ENCODE measurements around the gene TAS1R1. TPM values are rescaled to one million over a fixed set of nuclear protein-coding genes. Genes with fewer than 3 reads are reported as not detected.
A peak's percentile ranks its signal among the peaks of the same experiment; 100 is the strongest.

Gene TAS1R1
- total RNA-seq, 1 donor from 2014 or later, result not detected

DNA sequence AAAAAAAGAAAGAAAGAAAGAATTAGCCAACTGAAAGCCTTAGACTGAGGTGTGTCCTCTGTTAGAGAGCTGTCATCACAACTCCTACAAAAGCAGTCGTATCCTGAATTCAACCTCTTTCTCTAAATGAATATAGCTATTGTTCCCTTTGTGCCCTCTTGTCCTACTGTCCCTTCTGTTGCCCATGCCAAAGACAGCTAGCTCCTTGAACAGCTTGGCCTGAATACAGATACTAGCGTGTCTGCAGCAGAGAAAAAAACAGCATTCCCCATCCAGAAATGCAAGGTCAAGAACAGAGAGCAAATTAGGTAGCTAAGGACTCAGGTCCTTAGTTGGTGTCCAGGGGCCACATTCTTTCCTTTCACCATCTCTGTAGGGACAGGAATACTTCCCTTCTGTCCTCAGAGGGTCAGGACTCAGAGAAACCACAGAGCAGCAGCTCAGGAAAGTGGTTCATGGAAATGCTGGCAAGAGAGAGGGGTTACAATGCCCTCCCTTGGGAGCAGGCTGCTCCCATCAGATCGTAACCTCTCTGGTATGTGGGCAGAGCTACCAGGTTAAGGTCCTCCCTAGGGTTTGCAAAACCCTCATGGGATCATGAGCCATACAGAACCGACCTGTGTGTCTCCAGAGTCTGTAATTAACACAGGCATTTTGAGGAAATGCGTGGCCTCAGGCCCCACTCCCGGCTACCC is 22.9 kb downstream of the TAS1R1 start:
- no peak for DNase-seq (ENCODE audit: low read depth)

DNA sequence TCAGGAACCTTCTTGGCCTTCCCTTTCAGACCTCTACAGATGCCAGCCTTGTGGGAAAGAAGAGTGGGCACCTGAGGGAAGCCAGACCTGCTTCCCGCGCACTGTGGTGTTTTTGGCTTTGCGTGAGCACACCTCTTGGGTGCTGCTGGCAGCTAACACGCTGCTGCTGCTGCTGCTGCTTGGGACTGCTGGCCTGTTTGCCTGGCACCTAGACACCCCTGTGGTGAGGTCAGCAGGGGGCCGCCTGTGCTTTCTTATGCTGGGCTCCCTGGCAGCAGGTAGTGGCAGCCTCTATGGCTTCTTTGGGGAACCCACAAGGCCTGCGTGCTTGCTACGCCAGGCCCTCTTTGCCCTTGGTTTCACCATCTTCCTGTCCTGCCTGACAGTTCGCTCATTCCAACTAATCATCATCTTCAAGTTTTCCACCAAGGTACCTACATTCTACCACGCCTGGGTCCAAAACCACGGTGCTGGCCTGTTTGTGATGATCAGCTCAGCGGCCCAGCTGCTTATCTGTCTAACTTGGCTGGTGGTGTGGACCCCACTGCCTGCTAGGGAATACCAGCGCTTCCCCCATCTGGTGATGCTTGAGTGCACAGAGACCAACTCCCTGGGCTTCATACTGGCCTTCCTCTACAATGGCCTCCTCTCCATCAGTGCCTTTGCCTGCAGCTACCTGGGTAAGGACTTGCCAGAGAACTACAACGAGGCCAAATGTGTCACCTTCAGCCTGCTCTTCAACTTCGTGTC is 23.7 kb downstream of the TAS1R1 start:
- TF ChIP-seq, protein P1, sequence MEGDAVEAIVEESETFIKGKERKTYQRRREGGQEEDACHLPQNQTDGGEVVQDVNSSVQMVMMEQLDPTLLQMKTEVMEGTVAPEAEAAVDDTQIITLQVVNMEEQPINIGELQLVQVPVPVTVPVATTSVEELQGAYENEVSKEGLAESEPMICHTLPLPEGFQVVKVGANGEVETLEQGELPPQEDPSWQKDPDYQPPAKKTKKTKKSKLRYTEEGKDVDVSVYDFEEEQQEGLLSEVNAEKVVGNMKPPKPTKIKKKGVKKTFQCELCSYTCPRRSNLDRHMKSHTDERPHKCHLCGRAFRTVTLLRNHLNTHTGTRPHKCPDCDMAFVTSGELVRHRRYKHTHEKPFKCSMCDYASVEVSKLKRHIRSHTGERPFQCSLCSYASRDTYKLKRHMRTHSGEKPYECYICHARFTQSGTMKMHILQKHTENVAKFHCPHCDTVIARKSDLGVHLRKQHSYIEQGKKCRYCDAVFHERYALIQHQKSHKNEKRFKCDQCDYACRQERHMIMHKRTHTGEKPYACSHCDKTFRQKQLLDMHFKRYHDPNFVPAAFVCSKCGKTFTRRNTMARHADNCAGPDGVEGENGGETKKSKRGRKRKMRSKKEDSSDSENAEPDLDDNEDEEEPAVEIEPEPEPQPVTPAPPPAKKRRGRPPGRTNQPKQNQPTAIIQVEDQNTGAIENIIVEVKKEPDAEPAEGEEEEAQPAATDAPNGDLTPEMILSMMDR (IDR thresholded peaks at IDR 0.05; ENCODE audit: insufficient read depth, low read length, poor library complexity, severe bottlenecking), result no peak
- DNase-seq (ENCODE audit: low read depth), result no peak
- Histone ChIP-seq H3K27me3 (ENCODE audit: control insufficient read depth, insufficient read depth, low read length) (no peaks in the 10 kb centered on the region), H3K4me3 (ENCODE audit: low read depth, low read length) (no peak overlapping the region), H3K36me3 (ENCODE audit: control insufficient read depth, insufficient read depth, low read length) (no peaks in the 10 kb centered on the region)

More for the DNA sequence above, 22.9 kb downstream of the TAS1R1 start:
- Histone ChIP-seq H3K36me3 (ENCODE audit: control insufficient read depth, insufficient read depth, low read length) (no peaks in the 10 kb centered on the region), H3K4me3 (ENCODE audit: low read depth, low read length) (no peak overlapping the region), H3K27me3 (ENCODE audit: control insufficient read depth, insufficient read depth, low read length) (no peaks in the 10 kb centered on the region)
- TF ChIP-seq, protein P1 (IDR thresholded peaks at IDR 0.05; ENCODE audit: insufficient read depth, low read length, poor library complexity, severe bottlenecking), result no peak

DNA sequence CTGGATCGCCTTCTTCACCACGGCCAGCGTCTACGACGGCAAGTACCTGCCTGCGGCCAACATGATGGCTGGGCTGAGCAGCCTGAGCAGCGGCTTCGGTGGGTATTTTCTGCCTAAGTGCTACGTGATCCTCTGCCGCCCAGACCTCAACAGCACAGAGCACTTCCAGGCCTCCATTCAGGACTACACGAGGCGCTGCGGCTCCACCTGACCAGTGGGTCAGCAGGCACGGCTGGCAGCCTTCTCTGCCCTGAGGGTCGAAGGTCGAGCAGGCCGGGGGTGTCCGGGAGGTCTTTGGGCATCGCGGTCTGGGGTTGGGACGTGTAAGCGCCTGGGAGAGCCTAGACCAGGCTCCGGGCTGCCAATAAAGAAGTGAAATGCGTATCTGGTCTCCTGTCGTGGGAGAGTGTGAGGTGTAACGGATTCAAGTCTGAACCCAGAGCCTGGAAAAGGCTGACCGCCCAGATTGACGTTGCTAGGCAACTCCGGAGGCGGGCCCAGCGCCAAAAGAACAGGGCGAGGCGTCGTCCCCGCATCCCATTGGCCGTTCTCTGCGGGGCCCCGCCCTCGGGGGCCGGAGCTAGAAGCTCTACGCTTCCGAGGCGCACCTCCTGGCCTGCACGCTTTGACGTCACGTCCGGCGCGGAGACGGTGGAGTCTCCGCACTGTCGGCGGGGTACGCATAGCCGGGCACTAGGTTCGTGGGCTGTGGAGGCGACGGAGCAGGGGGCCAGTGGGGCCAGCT is 24.4 kb downstream of the TAS1R1 start, which contains the start of gene ZBTB48:
ZBTB48 (plus strand) TSS at position 621 of the 745 bp plus-strand sequence. CDS start 616 bp downstream, outside the sequence.
- peak; percentile 83 for DNase-seq (ENCODE audit: low read depth)
- peak within 1 kb of the TSS; percentile 96 for H3K4me3 ChIP-seq (ENCODE audit: low read depth, low read length)
- H3K27me3 ChIP-seq (ENCODE audit: control insufficient read depth, insufficient read depth, low read length), result no peaks in the 10 kb centered on the region
- TF ChIP-seq, protein P1 (IDR thresholded peaks at IDR 0.05; ENCODE audit: insufficient read depth, low read length, poor library complexity, severe bottlenecking), result no peak
- H3K36me3 ChIP-seq (ENCODE audit: control insufficient read depth, insufficient read depth, low read length), result no peaks in the 10 kb centered on the region

DNA sequence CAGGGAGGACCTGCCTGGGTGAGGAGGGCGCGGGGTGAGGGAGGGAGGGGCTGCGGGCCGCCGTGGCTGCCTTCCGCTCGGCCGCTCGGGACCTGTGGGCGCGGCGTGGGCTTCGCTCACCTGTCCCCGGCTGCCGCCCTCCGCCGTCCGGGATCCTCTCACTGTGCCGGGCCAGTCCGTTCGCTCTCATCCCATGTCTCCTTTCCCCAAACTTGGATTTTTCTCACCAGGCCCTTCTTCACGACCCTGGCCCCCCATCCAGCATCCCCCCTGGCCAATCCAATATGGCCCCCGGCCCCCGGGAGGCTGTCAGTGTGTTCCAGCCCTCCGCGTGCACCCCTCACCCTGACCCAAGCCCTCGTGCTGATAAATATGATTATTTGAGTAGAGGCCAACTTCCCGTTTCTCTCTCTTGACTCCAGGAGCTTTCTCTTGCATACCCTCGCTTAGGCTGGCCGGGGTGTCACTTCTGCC is 25.0 kb downstream of the TAS1R1 start:
- TF ChIP-seq, protein P1 (IDR thresholded peaks at IDR 0.05; ENCODE audit: insufficient read depth, low read length, poor library complexity, severe bottlenecking), result no peak
- no peak for DNase-seq (ENCODE audit: low read depth)
- Histone ChIP-seq H3K4me3 (ENCODE audit: low read depth, low read length) (peak overlapping the region; percentile 96), H3K27me3 (ENCODE audit: control insufficient read depth, insufficient read depth, low read length) (no peaks in the 10 kb centered on the region), H3K36me3 (ENCODE audit: control insufficient read depth, insufficient read depth, low read length) (no peaks in the 10 kb centered on the region)

DNA sequence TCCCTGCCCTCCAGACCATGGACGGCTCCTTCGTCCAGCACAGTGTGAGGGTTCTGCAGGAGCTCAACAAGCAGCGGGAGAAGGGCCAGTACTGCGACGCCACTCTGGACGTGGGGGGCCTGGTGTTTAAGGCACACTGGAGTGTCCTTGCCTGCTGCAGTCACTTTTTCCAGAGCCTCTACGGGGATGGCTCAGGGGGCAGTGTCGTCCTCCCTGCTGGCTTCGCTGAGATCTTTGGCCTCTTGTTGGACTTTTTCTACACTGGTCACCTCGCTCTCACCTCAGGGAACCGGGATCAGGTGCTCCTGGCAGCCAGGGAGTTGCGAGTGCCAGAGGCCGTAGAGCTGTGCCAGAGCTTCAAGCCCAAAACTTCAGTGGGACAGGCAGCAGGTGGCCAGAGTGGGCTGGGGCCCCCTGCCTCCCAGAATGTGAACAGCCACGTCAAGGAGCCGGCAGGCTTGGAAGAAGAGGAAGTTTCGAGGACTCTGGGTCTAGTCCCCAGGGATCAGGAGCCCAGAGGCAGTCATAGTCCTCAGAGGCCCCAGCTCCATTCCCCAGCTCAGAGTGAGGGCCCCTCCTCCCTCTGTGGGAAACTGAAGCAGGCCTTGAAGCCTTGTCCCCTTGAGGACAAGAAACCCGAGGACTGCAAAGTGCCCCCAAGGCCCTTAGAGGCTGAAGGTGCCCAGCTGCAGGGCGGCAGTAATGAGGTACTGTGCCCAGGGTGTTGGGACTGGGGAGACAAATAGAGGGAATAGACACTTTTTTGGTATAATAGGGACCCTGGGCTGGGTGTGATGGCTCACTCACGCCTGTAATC is 25.7 kb downstream of the TAS1R1 start:
- DNase-seq (ENCODE audit: low read depth), result no peak
- Histone ChIP-seq H3K36me3 (ENCODE audit: control insufficient read depth, insufficient read depth, low read length) (no peaks in the 10 kb centered on the region), H3K4me3 (ENCODE audit: low read depth, low read length) (peak overlapping the region; percentile 96), H3K27me3 (ENCODE audit: control insufficient read depth, insufficient read depth, low read length) (no peaks in the 10 kb centered on the region)
- TF ChIP-seq, protein P1 (IDR thresholded peaks at IDR 0.05; ENCODE audit: insufficient read depth, low read length, poor library complexity, severe bottlenecking), result peak; percentile 9

All from kidney epithelial cell (primary cell).